Activated T-cell treated with anti-CD3 and anti-CD28 coated beads, Interleukin-2, amount 50 U/mL, for 48 hours (primary cell): ENCODE data around the gene HMGXB4.
"Not testable (repeated sequence)": the region's sequence is repeated elsewhere in the genome, so short reads cannot be mapped to it uniquely, and the experiment has no call there.

Experiments used
- DNase-seq, 2 experiments: peaks; one replicate each; pipeline ENCODE4 v3.0.0-alpha.2; 2020

HMGXB4 gene

GRCh38 chr22:35257321-35258190, at the start of gene HMGXB4:
HMGXB4 (plus strand) TSS chr22:35257493; CDS start chr22:35262391, 4,898 bp downstream.
- peak; percentile 87 to 89 for DNase-seq

GRCh38 chr22:35208003-35208402, 49.3 kb upstream of the HMGXB4 start:
- DNase-seq, result no peak

GRCh38 chr22:35209203-35209602, 48.1 kb upstream of the HMGXB4 start:
- no peak for DNase-seq

GRCh38 chr22:35212009-35212408, 45.3 kb upstream of the HMGXB4 start:
- no peak for DNase-seq

- DNase-seq, result no peak
Measured at GRCh38 chr22:35212996-35213395, 44.3 kb upstream of the HMGXB4 start.

GRCh38 chr22:35214968-35215367, 42.3 kb upstream of the HMGXB4 start:
- DNase-seq, result no peak

GRCh38 chr22:35215993-35216392, 41.3 kb upstream of the HMGXB4 start:
- DNase-seq, result no peak

- no peak for DNase-seq
Measured at GRCh38 chr22:35217527-35217926, 39.8 kb upstream of the HMGXB4 start.

- DNase-seq, result no peak
Measured at GRCh38 chr22:35218079-35218478, 39.2 kb upstream of the HMGXB4 start.

GRCh38 chr22:35219012-35219411, 38.3 kb upstream of the HMGXB4 start:
- no peak for DNase-seq

- no peak for DNase-seq
Measured at GRCh38 chr22:35220221-35220620, 37.1 kb upstream of the HMGXB4 start.

GRCh38 chr22:35225010-35225409, 32.3 kb upstream of the HMGXB4 start:
- no peak for DNase-seq

- DNase-seq, result no peak
Measured at GRCh38 chr22:35226958-35227647, 30.2 kb upstream of the HMGXB4 start.

GRCh38 chr22:35229865-35230264, 27.4 kb upstream of the HMGXB4 start:
- DNase-seq, result no peak

GRCh38 chr22:35230417-35230816, 26.9 kb upstream of the HMGXB4 start:
- DNase-seq, result no peak

- peak in 1 of 2 experiments; percentile 27 for DNase-seq
Measured at GRCh38 chr22:35230839-35231584, 26.3 kb upstream of the HMGXB4 start.

- peak; percentile 81 to 84 for DNase-seq
Measured at GRCh38 chr22:35231585-35232084, 25.7 kb upstream of the HMGXB4 start.

- DNase-seq, result not testable (repeated sequence)
Measured at GRCh38 chr22:35238749-35239148, 18.5 kb upstream of the HMGXB4 start.

GRCh38 chr22:35244507-35244906, 12.8 kb upstream of the HMGXB4 start:
- DNase-seq, result not testable (repeated sequence)

GRCh38 chr22:35250156-35250555, 7.1 kb upstream of the HMGXB4 start:
- no peak for DNase-seq

- DNase-seq, result no peak
Measured at GRCh38 chr22:35253946-35254345, 3.3 kb upstream of the HMGXB4 start.

- DNase-seq, result no peak
Measured at GRCh38 chr22:35257002-35257320, 332 bp upstream of the HMGXB4 start.
